ENCODE results near the gene PPM1A. TPM values are rescaled to one million over a fixed set of nuclear protein-coding genes. Genes with fewer than 3 reads are reported as not detected.

PPM1A gene
- polyA plus RNA-seq, 1 donor from 2014 or later: 18.5 TPM

DNA sequence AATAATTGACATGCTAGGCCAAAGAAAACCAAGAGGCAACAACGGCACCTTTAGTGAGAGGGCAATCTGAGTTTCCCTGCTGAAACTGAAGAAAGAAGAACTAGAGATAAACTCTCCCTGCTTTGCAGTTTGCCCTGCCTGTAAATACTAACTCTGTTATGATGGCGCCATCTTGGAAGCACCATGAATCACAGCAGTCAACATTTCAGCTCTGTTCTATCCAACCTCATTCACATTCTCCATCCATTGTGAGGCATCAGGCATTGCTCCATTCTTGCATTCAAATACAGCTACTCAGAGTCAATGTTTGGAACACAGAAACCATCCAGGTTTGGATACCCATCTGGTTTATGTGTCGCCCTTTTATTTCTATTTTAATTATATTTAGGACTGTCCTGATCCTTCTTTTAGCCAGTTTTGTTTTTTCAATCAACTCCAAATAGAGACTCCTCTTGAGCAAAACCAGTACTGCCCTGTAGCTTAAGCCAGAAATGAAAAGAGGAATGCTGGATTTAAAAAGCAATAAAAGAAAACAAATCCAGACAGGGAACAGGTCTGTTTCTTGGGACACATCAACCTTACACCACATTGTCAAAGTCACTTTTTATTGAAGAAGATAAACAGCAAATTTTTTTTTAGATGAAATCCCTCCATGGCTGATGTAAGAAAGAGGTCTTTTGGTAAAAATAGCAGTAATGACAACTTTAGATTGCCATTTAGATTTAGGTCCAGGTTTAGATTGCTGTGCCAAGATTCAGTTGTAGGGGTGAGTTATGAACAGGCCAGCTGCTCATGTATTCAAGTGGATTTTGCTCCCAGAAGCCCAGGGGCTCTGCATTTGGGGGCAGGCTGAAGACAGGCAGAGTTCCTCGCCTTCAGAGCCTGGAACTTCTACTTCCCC lies 33.3 kb upstream of the PPM1A start:
- no peaks in the 10 kb centered on the region for H3K27me3 Mint-ChIP-seq
- H3K4me1 Mint-ChIP-seq: peaks cover 4 to 15% (median 8%) of the 10 kb centered on the region in 3 donors
- no peaks in the 10 kb centered on the region for H3K36me3 Mint-ChIP-seq
- no peaks in the 10 kb centered on the region for H3K9me3 Mint-ChIP-seq
- no peak overlapping the region for H3K27ac Mint-ChIP-seq
- no peak overlapping the region for H3K4me3 Mint-ChIP-seq

- no peak overlapping the region for H3K4me3 Mint-ChIP-seq
- no peaks in the 10 kb centered on the region for H3K9me3 Mint-ChIP-seq
- H3K4me1 Mint-ChIP-seq: peaks cover 2 to 11% (median 6%) of the 10 kb centered on the region in 3 donors
- H3K27ac Mint-ChIP-seq: peak overlapping the region in 1 of 3 donors; percentile 65
- H3K27me3 Mint-ChIP-seq: no peaks in the 10 kb centered on the region
- H3K36me3 Mint-ChIP-seq: peaks cover 2% of the 10 kb centered on the region
Observed at GRCh38 chr14:60217713-60218112, 31.3 kb upstream of the PPM1A start.

- Mint-ChIP-seq H3K27me3 (no peaks in the 10 kb centered on the region), H3K9me3 (no peaks in the 10 kb centered on the region), H3K4me1 (peaks cover 0 to 4% (median 0%) of the 10 kb centered on the region in 3 donors), H3K36me3 (peaks cover 2% of the 10 kb centered on the region), H3K4me3 (no peak overlapping the region), H3K27ac (no peak overlapping the region)
Observed at GRCh38 chr14:60220084-60220483, 28.9 kb upstream of the PPM1A start.

DNA sequence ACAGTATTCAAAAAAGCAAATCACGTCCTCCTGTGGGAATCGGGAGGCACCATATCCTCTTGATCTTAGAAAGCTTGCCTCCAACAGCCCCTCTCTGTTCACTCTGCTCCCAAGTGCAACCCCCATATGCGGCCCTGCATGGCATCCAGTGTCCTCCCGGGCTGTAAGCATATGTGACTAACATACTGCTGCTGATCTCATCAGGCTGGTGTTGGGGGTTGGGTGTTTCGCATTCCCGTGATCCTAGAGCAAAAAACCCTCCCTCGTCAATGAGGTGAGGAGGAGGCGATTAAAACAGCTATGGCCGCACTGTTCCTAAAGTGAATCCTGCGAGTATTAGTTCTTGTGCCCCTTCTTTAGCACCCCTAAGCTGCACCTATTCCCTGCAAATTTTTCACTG lies 28.1 kb upstream of the PPM1A start:
- no peak overlapping the region for H3K27ac Mint-ChIP-seq
- peaks cover 2% of the 10 kb centered on the region for H3K36me3 Mint-ChIP-seq
- H3K4me1 Mint-ChIP-seq: peaks cover 0 to 4% (median 0%) of the 10 kb centered on the region in 3 donors
- no peak overlapping the region for H3K4me3 Mint-ChIP-seq
- no peaks in the 10 kb centered on the region for H3K27me3 Mint-ChIP-seq
- no peaks in the 10 kb centered on the region for H3K9me3 Mint-ChIP-seq

- H3K9me3 Mint-ChIP-seq: no peaks in the 10 kb centered on the region
- H3K27ac Mint-ChIP-seq: no peak overlapping the region
- no peak overlapping the region for H3K4me3 Mint-ChIP-seq
- peaks cover 0 to 4% (median 0%) of the 10 kb centered on the region in 3 donors for H3K4me1 Mint-ChIP-seq
- H3K27me3 Mint-ChIP-seq: no peaks in the 10 kb centered on the region
- H3K36me3 Mint-ChIP-seq: peaks cover 2% of the 10 kb centered on the region
Observed at GRCh38 chr14:60221457-60221856, 27.6 kb upstream of the PPM1A start.

GRCh38 chr14:60222820-60223219 lies 26.2 kb upstream of the PPM1A start:
- Mint-ChIP-seq H3K4me1 (peaks cover 0 to 4% (median 0%) of the 10 kb centered on the region in 3 donors), H3K9me3 (no peaks in the 10 kb centered on the region), H3K36me3 (peaks cover 2% of the 10 kb centered on the region), H3K4me3 (no peak overlapping the region), H3K27ac (no peak overlapping the region), H3K27me3 (no peaks in the 10 kb centered on the region)

GRCh38 chr14:60225265-60225664 lies 23.8 kb upstream of the PPM1A start:
- peaks cover 2% of the 10 kb centered on the region for H3K36me3 Mint-ChIP-seq
- H3K4me3 Mint-ChIP-seq: no peak overlapping the region
- H3K9me3 Mint-ChIP-seq: no peaks in the 10 kb centered on the region
- no peaks in the 10 kb centered on the region for H3K27me3 Mint-ChIP-seq
- no peak overlapping the region for H3K27ac Mint-ChIP-seq
- H3K4me1 Mint-ChIP-seq: peaks cover 0 to 4% (median 0%) of the 10 kb centered on the region in 3 donors

DNA sequence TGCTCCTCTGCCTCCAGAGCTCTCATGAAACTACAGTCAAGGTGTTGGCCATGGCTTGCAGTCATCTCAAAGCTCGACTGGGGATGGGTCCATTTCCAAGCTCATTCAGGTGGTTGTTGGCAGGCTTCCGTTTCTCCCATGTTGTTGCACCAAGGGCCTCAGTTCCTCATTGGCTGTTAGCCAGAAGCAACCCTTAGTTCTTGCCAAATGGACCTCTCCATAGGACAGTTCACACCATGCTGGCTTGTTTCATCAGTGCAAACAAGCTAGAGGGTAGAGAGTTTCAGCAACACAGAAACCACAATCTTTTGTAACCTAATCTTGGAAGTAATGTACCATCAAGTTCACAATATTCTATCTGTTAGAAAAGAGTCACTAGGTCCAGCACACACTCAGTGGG lies 22.7 kb upstream of the PPM1A start:
- Mint-ChIP-seq H3K4me3 (no peak overlapping the region), H3K27me3 (no peaks in the 10 kb centered on the region), H3K4me1 (no peaks in the 10 kb centered on the region), H3K27ac (no peak overlapping the region), H3K9me3 (peaks cover 0 to 5% (median under 1%) of the 10 kb centered on the region in 3 donors), H3K36me3 (peaks cover 2% of the 10 kb centered on the region)

DNA sequence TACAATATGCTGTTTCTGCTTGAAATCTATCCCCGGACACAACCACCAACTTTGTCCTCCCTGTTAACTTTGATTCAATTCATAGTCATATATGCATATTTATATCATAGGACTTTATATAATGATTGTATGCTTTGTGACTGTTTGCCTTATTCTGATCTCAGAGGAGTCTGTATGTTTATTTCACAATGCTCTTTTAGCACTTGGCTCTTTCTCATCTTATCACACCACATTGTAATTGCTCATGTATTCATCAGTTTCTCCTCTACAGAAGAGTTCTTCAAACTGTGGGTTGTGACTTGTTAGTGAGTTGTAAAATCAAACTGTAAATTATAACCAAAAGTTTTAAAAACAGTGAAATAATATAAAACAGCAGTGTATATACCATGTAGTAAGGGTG lies 21.7 kb upstream of the PPM1A start:
- peaks cover 3% of the 10 kb centered on the region for H3K27me3 Mint-ChIP-seq

GRCh38 chr14:60229614-60230013 lies 19.4 kb upstream of the PPM1A start:
- H3K27me3 Mint-ChIP-seq: peaks cover 4% of the 10 kb centered on the region
- H3K9me3 Mint-ChIP-seq: peaks cover 5 to 13% (median 10%) of the 10 kb centered on the region in 3 donors
- no peaks in the 10 kb centered on the region for H3K4me1 Mint-ChIP-seq
- H3K27ac Mint-ChIP-seq: no peak overlapping the region
- H3K36me3 Mint-ChIP-seq: peaks cover 2% of the 10 kb centered on the region
- H3K4me3 Mint-ChIP-seq: no peak overlapping the region

More for the DNA sequence above, 21.7 kb upstream of the PPM1A start:
- H3K36me3 Mint-ChIP-seq: peaks cover 2% of the 10 kb centered on the region
- H3K27ac Mint-ChIP-seq: no peak overlapping the region
- H3K9me3 Mint-ChIP-seq: peaks cover 4 to 6% (median 5%) of the 10 kb centered on the region in 3 donors
- no peak overlapping the region for H3K4me3 Mint-ChIP-seq
- H3K4me1 Mint-ChIP-seq: no peaks in the 10 kb centered on the region

DNA sequence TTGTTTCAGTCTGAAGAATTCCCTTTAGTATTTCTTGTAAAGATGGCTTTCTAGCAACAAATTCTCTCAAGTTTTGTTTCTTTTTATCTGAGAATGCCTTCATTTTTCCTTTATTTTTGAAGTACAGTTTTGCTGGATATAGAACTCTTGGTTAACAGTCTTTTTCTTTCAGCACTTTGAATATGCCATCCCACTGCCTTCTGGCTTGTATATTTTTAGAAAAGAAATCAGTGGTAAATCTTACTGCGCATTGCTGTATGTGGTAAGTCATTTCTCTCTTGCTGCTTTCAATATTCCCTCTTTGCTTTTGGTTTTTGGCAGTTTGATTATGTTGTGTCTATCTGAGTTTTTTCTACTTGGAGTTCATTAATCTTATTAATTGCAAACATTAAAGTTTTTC lies 16.8 kb upstream of the PPM1A start:
- peaks cover 2% of the 10 kb centered on the region for H3K36me3 Mint-ChIP-seq
- H3K27me3 Mint-ChIP-seq: peaks cover 4% of the 10 kb centered on the region
- no peaks in the 10 kb centered on the region for H3K4me1 Mint-ChIP-seq
- no peak overlapping the region for H3K27ac Mint-ChIP-seq
- no peak overlapping the region for H3K4me3 Mint-ChIP-seq
- peaks cover 5 to 13% (median 10%) of the 10 kb centered on the region in 3 donors for H3K9me3 Mint-ChIP-seq

DNA sequence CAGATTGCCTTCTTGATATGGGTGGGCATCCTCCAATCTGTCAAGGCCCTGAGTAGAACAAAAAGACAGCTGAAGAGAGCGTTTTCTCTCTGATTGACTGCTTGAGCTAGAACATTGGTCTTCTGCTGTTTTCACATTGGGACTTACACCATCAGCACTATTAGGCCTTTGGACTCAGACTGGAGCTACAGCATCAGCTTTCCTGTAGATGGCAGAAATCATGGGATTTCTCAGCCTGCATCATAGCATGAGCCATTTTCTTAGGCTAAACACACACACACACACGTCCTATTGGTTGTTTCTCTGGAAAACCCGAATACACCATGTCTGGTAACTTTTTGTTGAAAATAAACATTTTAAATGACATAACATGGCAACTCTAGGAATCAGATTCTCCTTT lies 15.8 kb upstream of the PPM1A start:
- Mint-ChIP-seq H3K27me3 (peaks cover 4% of the 10 kb centered on the region), H3K36me3 (peaks cover 2% of the 10 kb centered on the region), H3K4me1 (no peaks in the 10 kb centered on the region), H3K27ac (no peak overlapping the region), H3K9me3 (peaks cover 5 to 13% (median 10%) of the 10 kb centered on the region in 3 donors), H3K4me3 (no peak overlapping the region)

GRCh38 chr14:60233891-60234290 lies 15.1 kb upstream of the PPM1A start:
- Mint-ChIP-seq H3K4me3 (no peak overlapping the region), H3K4me1 (no peaks in the 10 kb centered on the region), H3K27me3 (peaks cover 4% of the 10 kb centered on the region), H3K9me3 (peaks cover 5 to 13% (median 10%) of the 10 kb centered on the region in 3 donors), H3K36me3 (peaks cover 2% of the 10 kb centered on the region), H3K27ac (no peak overlapping the region)

GRCh38 chr14:60235440-60235839 lies 13.6 kb upstream of the PPM1A start:
- Mint-ChIP-seq H3K36me3 (peaks cover 2% of the 10 kb centered on the region), H3K4me3 (no peak overlapping the region), H3K4me1 (no peaks in the 10 kb centered on the region), H3K27me3 (peaks cover 4% of the 10 kb centered on the region), H3K27ac (no peak overlapping the region), H3K9me3 (peaks cover 5 to 13% (median 10%) of the 10 kb centered on the region in 3 donors)

DNA sequence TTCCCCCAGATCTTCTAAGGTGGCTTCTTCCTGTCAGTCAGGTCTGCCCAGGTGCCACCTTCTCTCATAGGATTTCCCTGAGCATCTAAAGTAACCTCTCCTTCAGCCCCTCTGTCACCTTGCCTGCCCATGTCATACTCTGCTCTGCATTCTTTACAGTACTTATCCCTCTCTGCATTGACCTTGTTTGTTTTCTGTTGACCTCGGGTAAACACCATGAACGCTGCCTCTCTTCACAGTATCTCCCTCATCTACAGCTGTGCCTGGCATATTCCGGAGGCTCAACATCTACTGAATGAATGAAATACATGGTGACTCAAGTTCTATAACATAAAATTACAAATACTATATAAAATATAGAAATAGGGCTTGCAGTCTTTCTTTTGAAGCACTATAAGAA lies 10.1 kb upstream of the PPM1A start:
- Mint-ChIP-seq H3K36me3 (no peaks in the 10 kb centered on the region), H3K4me3 (no peak overlapping the region), H3K4me1 (peaks cover 0 to 3% (median 0%) of the 10 kb centered on the region in 3 donors), H3K27me3 (no peaks in the 10 kb centered on the region), H3K27ac (no peak overlapping the region), H3K9me3 (no peaks in the 10 kb centered on the region)
